ENCODE results near the gene VPS13D.
"Not testable (repeated sequence)": the region's sequence is repeated elsewhere in the genome, so short reads cannot be mapped to it uniquely, and the experiment has no call there.

Gene VPS13D

DNA sequence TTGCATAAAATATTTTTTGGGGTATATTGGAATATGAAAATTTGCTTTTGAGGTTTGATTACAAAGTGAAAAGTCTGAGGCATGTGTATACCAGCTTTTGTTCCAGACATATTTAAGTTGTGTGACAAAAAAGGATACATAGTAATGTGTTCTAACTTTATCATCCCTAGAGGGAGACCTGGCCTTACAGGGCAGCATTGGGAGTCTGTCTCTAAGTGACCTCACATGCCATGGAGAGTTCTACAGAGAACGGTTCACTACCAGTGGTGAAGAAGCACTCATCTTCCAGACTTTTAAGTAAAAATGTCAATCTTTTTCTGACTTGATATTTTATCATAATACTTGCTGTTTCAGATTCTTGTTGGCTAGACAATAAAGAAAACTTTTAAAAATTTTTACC lies 61.0 kb downstream of the VPS13D start:
- DNase-seq = no peak

DNA sequence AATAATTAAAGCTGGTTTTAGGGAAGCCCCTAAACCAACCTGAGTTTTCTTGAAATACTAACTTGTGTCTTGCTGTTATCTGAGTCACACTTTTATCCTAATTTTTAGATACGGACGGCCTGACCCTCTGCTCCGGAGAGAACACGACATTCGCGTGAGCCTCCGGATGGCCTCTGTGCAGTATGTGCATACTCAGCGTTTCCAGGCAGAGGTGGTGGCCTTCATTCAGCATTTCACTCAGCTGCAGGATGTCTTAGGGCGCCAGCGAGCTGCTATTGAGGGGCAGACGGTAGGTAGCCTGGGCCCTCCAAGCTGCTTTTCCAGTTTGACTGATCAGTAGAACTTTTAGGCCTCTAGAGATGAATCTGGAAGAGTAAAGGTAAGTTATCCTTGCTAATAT lies 63.6 kb downstream of the VPS13D start:
- no peak for DNase-seq

DNA sequence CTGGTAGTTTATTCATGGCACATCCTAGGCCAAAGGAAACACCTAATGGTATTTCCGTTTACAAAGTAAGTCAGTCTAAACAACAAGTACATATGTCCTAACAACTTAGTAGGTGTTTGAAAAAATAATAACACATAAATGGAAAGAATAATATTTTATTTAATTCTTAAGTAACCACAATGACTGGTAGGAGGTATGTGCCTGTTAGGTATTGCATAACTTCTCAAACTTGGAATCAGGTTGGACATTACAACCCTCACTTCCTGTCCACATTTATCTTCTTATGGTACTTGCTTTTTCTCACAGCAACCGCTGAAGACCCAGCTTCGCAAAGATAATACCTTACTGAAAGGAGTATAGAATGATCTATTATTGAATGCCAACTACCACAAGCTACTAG lies 64.2 kb downstream of the VPS13D start:
- DNase-seq = no peak

DNA sequence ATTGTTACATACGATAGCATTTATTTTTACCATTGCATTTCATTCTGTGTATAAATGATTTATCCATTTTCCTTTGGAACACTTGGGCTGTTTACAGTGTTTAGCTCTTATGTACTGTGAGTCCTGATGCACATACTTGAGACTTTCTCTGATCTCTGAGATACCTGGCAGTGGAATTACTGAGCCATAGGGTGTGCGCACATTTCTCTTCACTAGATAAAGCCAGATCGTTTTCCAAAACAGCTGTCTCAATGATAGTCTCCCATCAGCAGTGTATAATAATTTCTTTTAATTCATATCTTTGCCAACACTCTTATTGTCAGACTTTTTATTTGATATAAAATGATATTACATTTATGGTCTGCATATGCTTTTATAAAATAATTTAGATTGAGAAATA lies 66.2 kb downstream of the VPS13D start:
- DNase-seq = no peak

DNA sequence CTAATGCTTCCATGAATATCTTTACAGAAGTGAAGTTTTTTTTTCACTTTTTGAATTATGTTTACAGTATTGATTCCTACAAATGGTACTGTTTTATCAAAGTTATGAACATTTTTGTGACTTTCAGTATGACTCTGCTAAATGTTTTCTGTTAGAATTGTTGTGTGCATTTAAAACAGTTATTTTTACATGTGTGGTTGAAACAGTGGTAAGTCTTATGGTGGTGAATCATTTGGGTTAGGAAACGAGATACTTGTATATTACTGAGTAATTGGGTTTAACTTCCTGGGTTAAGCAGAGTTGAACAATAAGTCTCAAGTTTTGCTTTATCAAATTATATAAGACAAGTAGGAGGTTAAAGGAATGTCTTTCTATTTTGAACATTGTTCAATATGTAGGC lies 66.8 kb downstream of the VPS13D start:
- no peak for DNase-seq

DNA sequence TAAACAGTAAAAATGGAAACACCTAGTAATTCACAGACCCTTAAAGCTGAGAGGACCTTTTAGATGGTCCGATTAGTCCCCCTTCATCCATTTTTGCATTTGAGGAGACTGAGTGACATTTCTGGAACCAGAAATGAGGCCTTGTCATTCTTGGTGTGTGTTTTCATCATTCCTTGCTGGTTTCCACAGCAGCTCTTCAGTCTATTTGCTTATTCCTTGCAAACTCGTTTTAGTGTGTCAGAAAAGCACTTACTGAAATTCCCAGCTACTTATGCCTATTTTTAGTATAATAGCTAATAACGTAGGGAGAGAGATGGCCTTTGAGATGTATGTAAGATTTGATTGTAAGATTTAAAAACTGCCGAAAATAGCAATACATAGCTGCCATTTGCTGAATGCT lies 70.9 kb downstream of the VPS13D start:
- DNase-seq = no peak

DNA sequence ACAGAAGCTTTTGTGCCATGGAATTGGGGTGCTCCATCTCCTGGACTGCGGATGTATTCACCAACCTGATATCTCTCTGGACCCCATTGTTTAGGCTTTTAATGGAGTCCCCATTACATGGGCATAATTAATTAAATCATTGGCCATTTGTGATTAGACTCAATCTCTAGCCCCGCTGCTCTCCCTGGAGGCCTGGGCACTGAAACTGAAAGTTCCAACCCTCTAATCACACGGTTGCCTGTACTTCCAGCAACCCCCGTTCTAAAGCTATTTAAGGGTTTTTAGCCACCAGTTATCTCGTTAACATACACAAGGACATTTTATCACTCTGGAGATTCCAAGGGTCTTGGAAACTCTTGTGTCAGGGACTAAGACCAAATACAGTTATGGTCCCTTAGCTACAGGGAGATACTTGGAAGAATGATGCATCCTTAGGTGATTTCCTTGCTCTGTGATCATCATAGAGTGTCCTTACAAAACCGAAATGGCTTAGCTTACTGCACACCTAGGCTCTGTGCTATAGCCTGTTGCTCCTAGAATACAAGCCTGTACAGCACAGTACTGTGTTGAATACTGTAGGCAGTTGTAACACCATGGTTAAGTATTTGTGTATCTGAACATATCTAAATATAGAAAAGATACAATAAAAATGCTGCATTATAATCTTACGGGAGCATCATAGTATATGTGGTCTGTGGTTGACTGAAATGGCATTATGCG lies 71.8 kb downstream of the VPS13D start:
- peak; percentile 18 for DNase-seq

DNA sequence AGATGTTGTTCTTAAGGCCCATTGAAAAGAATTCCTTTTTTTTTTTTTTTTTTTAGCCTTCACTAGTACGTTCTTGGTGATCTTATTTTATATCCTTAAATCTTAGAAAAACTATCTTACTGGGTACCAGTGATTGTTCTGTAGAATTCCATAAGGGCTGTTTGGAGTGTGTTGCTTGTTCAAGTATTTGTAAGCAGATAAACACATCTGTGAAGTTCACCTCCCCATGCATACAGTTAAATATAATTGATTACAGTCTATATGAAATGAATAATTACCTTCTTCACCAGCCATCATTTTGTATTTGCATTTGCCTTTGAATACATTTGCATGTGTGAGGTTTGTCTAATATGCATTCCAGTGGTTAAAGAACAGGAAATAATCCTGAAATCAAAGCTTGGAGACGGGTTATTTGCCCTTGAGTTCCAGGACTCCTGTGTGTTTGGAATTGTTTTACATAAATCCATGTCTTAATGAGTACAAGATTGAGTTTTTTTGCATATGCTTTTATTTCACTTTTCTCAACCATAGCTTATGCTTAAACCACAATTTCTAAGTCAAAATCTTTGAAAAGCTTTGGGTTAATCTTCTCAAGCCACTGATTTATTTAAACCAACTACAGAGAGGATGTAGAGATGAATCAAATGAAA lies 73.1 kb downstream of the VPS13D start:
- no peak for DNase-seq

DNA sequence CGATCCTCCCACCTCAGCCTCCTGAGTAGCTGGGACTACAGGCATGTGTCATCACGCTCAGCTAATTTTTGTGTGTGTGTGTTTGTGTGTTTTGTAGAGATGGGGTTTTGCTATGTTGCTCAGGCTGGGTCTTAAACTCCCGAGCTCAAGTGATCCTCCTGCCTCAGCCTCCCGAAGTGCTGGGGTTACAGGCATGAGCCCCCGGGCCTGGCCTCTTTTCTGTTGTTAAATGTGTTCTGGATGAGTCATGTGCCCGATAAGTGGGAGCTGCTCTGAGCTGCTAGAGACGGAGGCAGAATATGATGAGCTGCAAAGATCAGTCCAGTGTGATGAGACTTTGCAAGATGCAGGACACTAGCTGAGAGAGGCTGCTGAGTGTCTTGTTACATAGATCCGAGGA lies 75.5 kb downstream of the VPS13D start:
- DNase-seq = no peak

DNA sequence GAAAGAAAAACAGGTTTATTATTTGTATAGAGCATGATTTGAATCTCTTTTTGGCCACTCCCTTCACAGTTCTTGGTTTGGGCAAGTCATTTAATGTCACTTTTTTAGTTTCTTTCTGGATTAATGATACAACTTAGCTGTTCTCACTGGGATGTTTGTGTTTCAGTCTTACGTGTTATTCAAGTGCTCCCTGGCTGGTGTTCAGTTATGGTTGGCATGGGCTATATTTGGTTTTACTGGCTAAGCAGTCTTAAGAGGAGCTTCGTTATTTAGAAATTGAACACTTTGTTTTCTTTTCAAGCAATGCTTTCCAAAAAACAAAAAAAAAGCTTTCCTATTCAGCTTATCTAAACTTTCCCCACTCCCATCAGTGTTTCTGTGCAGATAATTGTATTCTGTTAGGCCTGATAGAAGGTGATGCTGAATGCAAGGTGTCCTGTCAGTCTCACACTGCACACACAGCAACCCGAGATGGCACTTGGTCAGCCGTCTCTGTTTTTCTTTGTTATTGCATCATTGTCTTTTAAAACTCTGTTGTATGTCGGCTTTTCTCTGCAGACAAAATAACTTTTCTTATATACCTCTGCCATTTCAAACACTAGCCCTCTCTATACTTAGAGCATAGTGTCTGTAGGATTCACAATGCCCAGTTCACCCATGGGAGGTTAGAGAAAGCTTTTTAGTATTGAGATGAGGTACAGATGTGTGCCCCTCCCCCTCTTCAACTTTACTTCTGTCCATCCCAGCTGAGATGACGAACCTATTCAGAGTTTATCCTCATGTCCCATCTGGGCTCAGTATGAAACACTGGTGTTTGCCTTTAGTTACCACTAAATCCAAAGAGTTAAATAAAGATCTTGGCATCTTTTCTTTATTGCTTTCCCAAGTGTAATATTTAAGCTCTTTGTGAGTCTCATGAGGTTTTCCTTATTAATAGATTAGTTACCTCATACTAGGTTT lies 80.2 kb downstream of the VPS13D start:
- DNase-seq = peak; percentile 11

DNA sequence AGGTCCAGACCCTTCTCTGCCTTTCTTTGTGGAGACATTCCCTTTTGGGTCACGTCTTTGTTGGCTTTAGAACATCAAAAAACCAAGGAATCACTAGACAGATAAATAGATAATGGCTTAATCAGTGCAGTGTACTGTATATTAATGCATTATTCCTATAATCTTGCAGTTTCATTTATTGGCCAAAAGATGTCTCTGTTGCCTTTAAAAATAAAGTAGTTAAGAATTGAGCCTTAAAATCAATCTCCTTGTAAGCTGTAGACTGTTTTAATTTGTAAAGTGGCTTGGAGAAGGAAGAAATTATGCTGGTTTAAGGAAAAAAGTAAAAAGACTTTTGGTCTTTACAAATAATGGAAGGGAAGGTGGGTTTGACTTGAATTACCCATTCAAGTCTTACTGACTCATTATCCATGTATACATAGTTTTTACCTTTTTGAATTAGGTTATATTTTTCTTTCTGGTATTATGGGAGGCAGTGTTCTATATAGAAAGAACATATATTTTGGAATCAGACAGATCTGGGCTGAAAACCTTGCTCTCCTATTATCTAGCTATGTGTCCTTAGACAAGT lies 84.6 kb downstream of the VPS13D start:
- peak; percentile 22 for DNase-seq

DNA sequence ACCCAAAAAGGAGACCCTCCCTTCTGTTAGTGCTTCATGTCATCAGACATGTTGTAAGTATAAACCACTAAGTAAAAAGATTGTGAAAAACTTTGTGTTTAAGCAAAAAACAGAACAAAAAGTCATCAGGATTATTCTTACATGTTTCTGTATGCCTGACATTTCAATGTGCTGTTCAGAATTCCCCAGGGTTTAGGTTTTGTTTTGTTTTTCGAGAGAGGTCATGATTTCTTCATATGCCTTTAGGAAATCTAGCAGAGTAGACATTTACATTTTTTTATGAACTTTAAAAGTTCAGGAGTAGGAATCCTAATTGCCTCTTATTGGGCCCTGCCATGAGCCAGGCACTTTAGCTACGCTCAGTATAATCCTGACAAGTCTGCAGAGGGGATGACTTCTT lies 85.3 kb downstream of the VPS13D start:
- no peak for DNase-seq

DNA sequence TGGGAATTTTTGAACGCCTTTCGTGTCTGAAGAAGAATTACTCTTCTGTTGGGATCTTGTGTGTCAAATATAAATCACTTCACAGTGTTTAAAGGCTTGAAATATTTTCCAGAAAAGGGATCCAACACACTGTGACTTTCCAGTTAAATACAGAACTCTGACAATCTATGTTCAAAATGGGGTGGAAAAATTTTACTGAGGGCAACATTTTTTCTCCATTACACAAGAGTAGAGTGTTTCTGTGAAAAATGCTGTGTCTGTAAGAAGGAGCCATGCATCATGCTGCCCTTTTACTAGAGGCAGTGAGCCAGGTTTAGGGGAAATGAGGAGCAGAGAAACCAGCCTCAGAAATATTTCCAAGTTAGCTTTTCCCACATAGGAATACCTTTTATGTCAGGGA lies 86.5 kb downstream of the VPS13D start:
- no peak for DNase-seq

DNA sequence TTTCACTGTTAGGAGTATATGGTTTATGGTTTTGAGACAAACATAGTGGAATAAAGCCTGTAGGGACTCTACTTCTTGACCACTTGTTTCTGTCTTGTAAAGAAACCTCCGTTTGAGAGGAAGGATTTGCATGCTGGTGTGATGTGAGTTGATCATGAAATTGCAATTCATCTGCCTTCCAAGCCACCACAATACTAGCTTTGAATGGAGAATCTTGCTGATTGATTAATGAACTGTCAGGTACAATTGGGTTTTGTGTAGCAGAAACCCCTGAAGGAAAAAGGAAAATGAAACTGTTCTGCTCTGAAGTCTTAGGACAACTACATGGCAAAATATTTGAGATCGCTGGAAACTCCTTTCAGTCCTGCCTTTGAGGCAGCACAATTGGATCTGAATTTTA lies 90.7 kb downstream of the VPS13D start:
- DNase-seq = no peak

DNA sequence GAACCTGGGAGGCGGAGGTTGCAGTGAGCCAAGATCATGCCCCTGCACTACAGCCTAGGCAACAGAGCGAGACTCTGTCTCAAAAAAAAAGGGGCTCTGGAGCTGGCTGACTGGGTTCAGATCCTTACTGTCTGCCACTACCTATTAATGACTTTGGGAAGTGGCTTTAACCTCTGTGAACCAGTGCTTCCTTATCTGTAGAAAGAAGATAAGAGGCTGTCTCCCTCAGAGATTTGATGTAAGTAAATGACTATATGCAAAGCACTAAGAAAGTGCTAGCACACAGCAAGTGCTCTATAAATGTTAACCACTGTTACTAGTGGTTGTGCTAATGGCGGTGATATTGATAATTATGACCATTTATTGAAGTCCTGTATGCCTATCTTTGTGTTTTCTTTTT lies 94.6 kb downstream of the VPS13D start:
- no peak for DNase-seq

DNA sequence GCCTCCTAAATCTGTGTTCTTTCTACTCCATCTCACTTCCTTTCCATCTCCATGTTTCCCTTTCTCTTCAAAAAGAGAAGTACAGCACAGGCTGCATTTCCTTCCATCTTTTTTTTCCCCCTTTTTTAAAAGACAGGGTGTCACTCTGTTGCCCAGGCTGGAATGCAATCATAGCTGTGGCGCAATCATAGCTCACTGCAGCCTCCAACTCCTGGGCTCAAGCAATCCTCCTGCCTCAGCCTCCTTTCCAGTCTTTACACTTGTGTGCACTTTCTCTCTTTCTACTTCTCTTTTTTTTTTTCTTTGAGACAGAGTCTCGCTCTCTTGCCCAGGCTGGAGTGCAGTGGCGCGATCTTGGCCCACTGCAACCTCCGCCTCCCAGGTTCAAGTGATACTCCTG lies 95.1 kb downstream of the VPS13D start:
- not testable (repeated sequence) for DNase-seq

DNA sequence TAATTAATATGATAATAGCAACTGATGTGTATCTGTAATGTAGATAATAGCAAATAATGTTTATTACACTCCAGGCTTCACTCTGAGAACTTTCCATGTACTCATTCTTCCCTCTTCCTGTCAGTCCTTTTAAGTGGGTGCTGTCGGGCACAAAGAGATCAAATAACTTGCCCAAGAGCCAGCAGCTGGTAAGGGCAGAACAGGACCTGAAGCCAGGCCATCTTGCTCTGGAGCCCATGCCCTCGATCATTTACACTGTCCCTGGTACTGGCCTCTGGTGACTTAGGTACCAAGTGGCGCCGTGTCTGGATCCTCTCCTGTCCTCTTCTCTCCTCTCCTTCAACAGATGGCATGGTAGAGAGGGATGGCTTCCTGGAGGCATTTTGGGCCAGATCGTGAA lies 97.2 kb downstream of the VPS13D start:
- DNase-seq = no peak

DNA sequence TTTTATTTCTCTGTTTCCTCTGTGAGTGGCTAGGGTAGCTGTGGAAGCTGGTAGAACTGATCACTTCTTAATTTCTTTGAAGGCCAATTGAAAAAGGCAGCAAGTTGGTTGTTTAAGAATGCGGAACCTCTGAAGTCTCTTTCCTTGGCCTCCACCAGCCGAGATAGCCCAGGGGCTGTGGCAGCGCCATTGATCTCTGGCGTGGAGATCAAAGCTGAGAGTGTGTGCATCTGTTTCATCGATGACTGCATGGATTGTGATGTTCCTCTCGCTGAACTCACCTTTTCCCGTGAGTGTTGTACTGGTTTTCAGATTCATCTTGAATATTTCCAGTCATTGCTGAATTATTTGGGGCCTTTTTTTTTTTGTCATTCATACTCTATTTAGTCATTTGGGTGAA lies 97.7 kb downstream of the VPS13D start:
- no peak for DNase-seq

DNA sequence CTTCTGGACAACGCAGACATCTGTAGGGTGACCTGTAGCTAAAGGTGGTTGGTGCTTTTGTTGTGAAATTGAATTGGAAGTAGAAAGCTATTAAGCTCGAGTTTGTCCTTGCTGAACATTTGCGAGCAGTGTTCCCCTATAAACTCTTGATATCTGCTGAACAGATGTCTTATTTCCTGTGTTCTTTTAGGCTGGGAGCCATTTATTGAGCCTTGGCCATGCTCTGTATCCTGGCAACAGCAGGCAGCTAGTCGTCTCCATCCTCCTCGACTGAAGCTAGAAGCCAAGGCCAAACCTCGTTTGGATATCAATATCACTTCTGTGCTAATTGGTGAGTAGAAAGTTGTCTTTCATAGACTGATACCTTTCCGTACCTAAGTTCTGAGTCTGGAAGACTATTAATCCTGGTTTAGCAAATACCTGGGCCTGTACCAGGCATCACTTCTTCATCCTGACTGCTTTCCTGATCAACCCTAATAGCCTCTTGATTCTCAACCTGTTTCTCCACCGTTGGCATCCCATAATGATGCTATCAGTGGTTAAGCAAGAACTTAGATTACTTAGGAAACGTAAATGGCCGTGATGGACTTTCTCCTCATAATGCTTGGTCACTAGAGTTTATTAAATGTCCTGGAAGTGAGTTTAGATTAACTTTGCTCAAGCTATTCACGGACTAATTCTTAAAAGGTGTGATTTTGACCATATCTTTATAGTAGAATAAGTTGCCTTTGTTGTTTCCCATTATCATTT lies 103.4 kb downstream of the VPS13D start:
- no peak for DNase-seq

DNA sequence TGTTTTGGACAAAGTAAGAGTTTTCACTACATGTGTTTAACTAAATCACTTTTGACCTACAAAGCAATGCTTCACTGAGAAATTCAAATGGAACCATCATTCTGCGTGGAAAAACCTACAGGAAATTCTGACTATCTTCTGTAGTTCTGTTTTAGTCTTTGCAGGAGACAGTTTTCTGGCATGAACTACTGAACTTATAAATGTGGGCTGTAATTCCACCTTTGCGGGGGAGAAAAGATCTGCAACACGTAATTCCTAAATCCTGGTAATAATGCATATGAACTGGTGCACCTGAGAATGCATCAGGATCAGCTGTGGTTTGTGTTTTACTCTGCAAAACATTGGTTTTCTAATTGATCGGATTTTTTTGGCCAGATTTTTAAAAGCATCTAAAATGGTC lies 106.0 kb downstream of the VPS13D start:
- no peak for DNase-seq

DNA sequence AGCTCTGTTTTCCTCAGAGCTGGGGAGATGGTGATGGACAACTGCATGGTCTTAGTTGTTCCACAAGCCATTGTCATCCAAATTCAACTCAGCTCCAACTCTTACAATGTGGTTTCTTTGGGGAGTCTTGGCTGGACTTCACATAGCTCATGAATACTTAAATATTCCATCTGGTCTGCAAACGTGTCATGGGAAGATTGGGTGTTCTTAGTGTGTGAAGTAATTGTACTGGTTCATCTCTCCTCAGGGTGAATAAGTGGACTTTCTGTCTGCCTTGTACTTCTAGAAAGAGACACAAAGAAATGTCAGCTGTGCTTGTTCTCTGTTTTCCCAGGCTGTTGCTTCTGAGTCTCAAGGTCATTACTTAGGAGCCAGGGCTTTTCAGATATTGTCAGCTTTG lies 106.6 kb downstream of the VPS13D start:
- no peak for DNase-seq

DNA sequence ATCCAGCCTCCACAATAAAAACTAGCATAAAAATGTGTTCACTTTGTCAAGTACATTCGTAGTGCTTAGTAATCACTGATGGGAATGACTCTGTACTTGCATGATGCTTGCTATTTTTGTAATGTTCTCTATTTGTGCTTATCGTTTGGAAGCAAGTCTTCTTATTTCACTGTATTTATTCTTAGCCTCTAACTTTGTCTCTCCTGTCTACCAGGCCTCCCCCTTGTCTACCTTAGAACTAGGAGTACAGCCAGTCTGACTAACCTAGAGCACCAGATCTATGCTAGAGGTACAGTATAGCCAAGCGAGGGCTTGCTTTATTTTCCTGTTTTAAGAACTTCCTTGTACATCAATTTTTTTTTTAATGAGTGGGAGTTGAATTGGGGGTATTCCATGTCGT lies 108.2 kb downstream of the VPS13D start:
- no peak for DNase-seq

DNA sequence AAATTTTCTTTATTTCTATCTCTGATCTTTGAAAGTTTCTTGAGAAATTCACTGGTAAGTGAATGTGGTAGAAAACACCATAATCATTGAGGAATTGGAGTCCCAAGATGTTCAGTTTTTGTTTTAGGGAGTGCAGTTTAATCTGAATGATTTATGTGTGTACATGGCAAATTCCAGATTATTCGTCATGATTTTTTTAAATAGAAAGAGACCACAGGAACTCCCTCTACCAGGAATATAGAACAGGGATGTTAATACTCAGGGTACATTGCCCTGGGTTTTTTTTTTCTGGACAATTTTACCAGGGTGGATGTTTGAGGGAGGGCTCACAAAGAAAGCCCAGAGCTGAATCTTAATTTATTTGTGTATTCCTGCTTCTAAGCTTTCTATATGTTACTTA lies 109.0 kb downstream of the VPS13D start:
- no peak for DNase-seq
